ENCODE results near the gene NCEH1.
A peak's percentile ranks its signal among the peaks of the same experiment; 100 is the strongest.

The NCEH1 gene

GRCh38 chr3:172702256-172702655 lies 8.6 kb downstream of the NCEH1 start:
- no peak overlapping the region for H3K4ac ChIP-seq (ENCODE audit: low read depth, low read length)
- no peak overlapping the region for H3K4me2 ChIP-seq (ENCODE audit: low read length)
- no peak for DNase-seq
- no peak overlapping the region for H4K91ac ChIP-seq (ENCODE audit: low read depth, low read length)
- no CpG with 5 or more reads among the region's 3 CpGs for WGBS (ENCODE audit: extremely low coverage, insufficient coverage, insufficient read length)
- no peak overlapping the region for H3K9ac ChIP-seq (ENCODE audit: low read length)
- no peak overlapping the region for H2BK5ac ChIP-seq (ENCODE audit: low read depth, low read length, poor library complexity)
- H3K14ac ChIP-seq (ENCODE audit: low read length) = no peak overlapping the region
- no peak overlapping the region for H3K23ac ChIP-seq (ENCODE audit: low read length)
- no peak overlapping the region for H3K4me3 ChIP-seq (ENCODE audit: low read depth, low read length)
- no peak overlapping the region for H3K27ac ChIP-seq (ENCODE audit: low read depth, low read length)
- no peak overlapping the region for H2BK12ac ChIP-seq (ENCODE audit: low read length)
- H4K8ac ChIP-seq (ENCODE audit: low read depth, low read length) = no peak overlapping the region
- no peak overlapping the region for H2BK120ac ChIP-seq (ENCODE audit: insufficient read depth, low read length, poor library complexity)
- no peak overlapping the region for H4K12ac ChIP-seq (ENCODE audit: low read depth, low read length)
- H2AFZ ChIP-seq (ENCODE audit: insufficient read depth, low read length, poor library complexity) = no peak overlapping the region
- H3K27me3 ChIP-seq (ENCODE audit: insufficient read depth, low read length) = no peaks in the 10 kb centered on the region
- H3K79me1 ChIP-seq (ENCODE audit: low read length) = no peaks in the 10 kb centered on the region
- H3K18ac ChIP-seq (ENCODE audit: low read length) = no peak overlapping the region
- H2AK5ac ChIP-seq (ENCODE audit: low read length) = no peak overlapping the region
- no peaks in the 10 kb centered on the region for H3K36me3 ChIP-seq (ENCODE audit: control insufficient read depth in 1 of 2, insufficient read depth in 2 of 2, low read length in 2 of 2)
- H3K4me1 ChIP-seq (ENCODE audit: control insufficient read depth in 1 of 2, insufficient read depth in 2 of 2, low read length in 2 of 2) = no peaks in the 10 kb centered on the region
- no peaks in the 10 kb centered on the region for H3K9me3 ChIP-seq (ENCODE audit: insufficient read depth, low read depth, low read length)
- H3K79me2 ChIP-seq (ENCODE audit: control insufficient read depth, insufficient read depth, low read length, poor library complexity) = no peaks in the 10 kb centered on the region

- no peak overlapping the region for H2BK5ac ChIP-seq (ENCODE audit: low read depth, low read length, poor library complexity)
- no peak overlapping the region for H2BK12ac ChIP-seq (ENCODE audit: low read length)
- H3K9me3 ChIP-seq (ENCODE audit: insufficient read depth, low read depth, low read length) = no peaks in the 10 kb centered on the region
- H3K9ac ChIP-seq (ENCODE audit: low read length) = no peak overlapping the region
- no peak overlapping the region for H4K12ac ChIP-seq (ENCODE audit: low read depth, low read length)
- H3K27me3 ChIP-seq (ENCODE audit: insufficient read depth, low read length) = no peaks in the 10 kb centered on the region
- no peak overlapping the region for H3K4ac ChIP-seq (ENCODE audit: low read depth, low read length)
- H3K79me1 ChIP-seq (ENCODE audit: low read length) = no peaks in the 10 kb centered on the region
- no peak overlapping the region for H4K8ac ChIP-seq (ENCODE audit: low read depth, low read length)
- no peak overlapping the region for H4K91ac ChIP-seq (ENCODE audit: low read depth, low read length)
- H3K23ac ChIP-seq (ENCODE audit: low read length) = no peak overlapping the region
- H3K18ac ChIP-seq (ENCODE audit: low read length) = no peak overlapping the region
- no peak overlapping the region for H3K27ac ChIP-seq (ENCODE audit: low read depth, low read length)
- H2BK120ac ChIP-seq (ENCODE audit: insufficient read depth, low read length, poor library complexity) = no peak overlapping the region
- DNase-seq = no peak
- no peak overlapping the region for H2AK5ac ChIP-seq (ENCODE audit: low read length)
- no peaks in the 10 kb centered on the region for H3K79me2 ChIP-seq (ENCODE audit: control insufficient read depth, insufficient read depth, low read length, poor library complexity)
- no peak overlapping the region for H2AFZ ChIP-seq (ENCODE audit: insufficient read depth, low read length, poor library complexity)
- no peak overlapping the region for H3K14ac ChIP-seq (ENCODE audit: low read length)
- no peak overlapping the region for H3K4me3 ChIP-seq (ENCODE audit: low read depth, low read length)
- H3K4me2 ChIP-seq (ENCODE audit: low read length) = no peak overlapping the region
- no peaks in the 10 kb centered on the region for H3K36me3 ChIP-seq (ENCODE audit: control insufficient read depth in 1 of 2, insufficient read depth in 2 of 2, low read length in 2 of 2)
- H3K4me1 ChIP-seq (ENCODE audit: control insufficient read depth in 1 of 2, insufficient read depth in 2 of 2, low read length in 2 of 2) = no peaks in the 10 kb centered on the region
- WGBS (ENCODE audit: extremely low coverage, insufficient coverage, insufficient read length) = no CpG with 5 or more reads among the region's 3 CpGs
Measured at GRCh38 chr3:172701751-172702150, 9.1 kb downstream of the NCEH1 start.

GRCh38 chr3:172700936-172701455 lies 9.9 kb downstream of the NCEH1 start:
- Histone ChIP-seq H3K79me2 (ENCODE audit: control insufficient read depth, insufficient read depth, low read length, poor library complexity) (no peaks in the 10 kb centered on the region), H3K9ac (ENCODE audit: low read length) (peak overlapping the region; percentile 51), H4K12ac (ENCODE audit: low read depth, low read length) (no peak overlapping the region), H2BK12ac (ENCODE audit: low read length) (no peak overlapping the region), H4K91ac (ENCODE audit: low read depth, low read length) (no peak overlapping the region), H3K9me3 (ENCODE audit: insufficient read depth, low read depth, low read length) (no peaks in the 10 kb centered on the region), H2AFZ (ENCODE audit: insufficient read depth, low read length, poor library complexity) (no peak overlapping the region), H3K4me2 (ENCODE audit: low read length) (no peak overlapping the region), H4K8ac (ENCODE audit: low read depth, low read length) (no peak overlapping the region), H3K4ac (ENCODE audit: low read depth, low read length) (no peak overlapping the region), H3K27me3 (ENCODE audit: insufficient read depth, low read length) (no peaks in the 10 kb centered on the region), H3K4me1 (ENCODE audit: control insufficient read depth in 1 of 2, insufficient read depth in 2 of 2, low read length in 2 of 2) (no peaks in the 10 kb centered on the region), H3K18ac (ENCODE audit: low read length) (no peak overlapping the region), H3K4me3 (ENCODE audit: low read depth, low read length) (no peak overlapping the region), H2BK120ac (ENCODE audit: insufficient read depth, low read length, poor library complexity) (no peak overlapping the region), H3K79me1 (ENCODE audit: low read length) (no peaks in the 10 kb centered on the region), H2BK5ac (ENCODE audit: low read depth, low read length, poor library complexity) (no peak overlapping the region), H3K14ac (ENCODE audit: low read length) (no peak overlapping the region), H3K23ac (ENCODE audit: low read length) (no peak overlapping the region), H3K36me3 (ENCODE audit: control insufficient read depth in 1 of 2, insufficient read depth in 2 of 2, low read length in 2 of 2) (no peaks in the 10 kb centered on the region), H3K27ac (ENCODE audit: low read depth, low read length) (no peak overlapping the region), H2AK5ac (ENCODE audit: low read length) (no peak overlapping the region)
- WGBS (ENCODE audit: extremely low coverage, insufficient coverage, insufficient read length) = no CpG with 5 or more reads among the region's 1 CpG
- no peak for DNase-seq

- H3K23ac ChIP-seq (ENCODE audit: low read length) = no peak overlapping the region
- no CpG with 5 or more reads among the region's 1 CpG for WGBS (ENCODE audit: extremely low coverage, insufficient coverage, insufficient read length)
- no peak overlapping the region for H2BK12ac ChIP-seq (ENCODE audit: low read length)
- no peak overlapping the region for H3K4me3 ChIP-seq (ENCODE audit: low read depth, low read length)
- H3K27ac ChIP-seq (ENCODE audit: low read depth, low read length) = no peak overlapping the region
- H3K36me3 ChIP-seq (ENCODE audit: control insufficient read depth in 1 of 2, insufficient read depth in 2 of 2, low read length in 2 of 2) = no peaks in the 10 kb centered on the region
- no peaks in the 10 kb centered on the region for H3K79me1 ChIP-seq (ENCODE audit: low read length)
- no peak overlapping the region for H3K4me2 ChIP-seq (ENCODE audit: low read length)
- no peak overlapping the region for H3K14ac ChIP-seq (ENCODE audit: low read length)
- H4K12ac ChIP-seq (ENCODE audit: low read depth, low read length) = no peak overlapping the region
- H3K79me2 ChIP-seq (ENCODE audit: control insufficient read depth, insufficient read depth, low read length, poor library complexity) = no peaks in the 10 kb centered on the region
- H3K9ac ChIP-seq (ENCODE audit: low read length) = no peak overlapping the region
- H4K91ac ChIP-seq (ENCODE audit: low read depth, low read length) = no peak overlapping the region
- H3K18ac ChIP-seq (ENCODE audit: low read length) = no peak overlapping the region
- no peaks in the 10 kb centered on the region for H3K4me1 ChIP-seq (ENCODE audit: control insufficient read depth in 1 of 2, insufficient read depth in 2 of 2, low read length in 2 of 2)
- DNase-seq = peak in 1 of 2 donors; percentile 21
- no peak overlapping the region for H2BK120ac ChIP-seq (ENCODE audit: insufficient read depth, low read length, poor library complexity)
- no peak overlapping the region for H2BK5ac ChIP-seq (ENCODE audit: low read depth, low read length, poor library complexity)
- no peak overlapping the region for H3K4ac ChIP-seq (ENCODE audit: low read depth, low read length)
- H2AK5ac ChIP-seq (ENCODE audit: low read length) = no peak overlapping the region
- H2AFZ ChIP-seq (ENCODE audit: insufficient read depth, low read length, poor library complexity) = no peak overlapping the region
- H3K27me3 ChIP-seq (ENCODE audit: insufficient read depth, low read length) = no peaks in the 10 kb centered on the region
- no peak overlapping the region for H4K8ac ChIP-seq (ENCODE audit: low read depth, low read length)
- no peaks in the 10 kb centered on the region for H3K9me3 ChIP-seq (ENCODE audit: insufficient read depth, low read depth, low read length)
Measured at GRCh38 chr3:172700256-172700655, 10.6 kb downstream of the NCEH1 start.
